MV-4-11 (cell line): ENCODE results near the gene ATP1A2.

ENCODE experiments used
- DNase-seq: peaks from one replicate; lab custom pipeline; 2025; lab: John Stamatoyannopoulos, UW

ATP1A2 gene

GRCh38 chr1:160146107-160146506 is 30.5 kb downstream of the ATP1A2 start:
- DNase-seq, result no peak

- DNase-seq, result no peak
These were observed 32.6 kb downstream of the ATP1A2 start for GRCh38 chr1:160148121-160148520.

- peak; percentile 24 for DNase-seq
These were observed 33.7 kb downstream of the ATP1A2 start for GRCh38 chr1:160149233-160149632.

GRCh38 chr1:160149716-160150115 is 34.2 kb downstream of the ATP1A2 start:
- no peak for DNase-seq

- no peak for DNase-seq
These were observed 35.7 kb downstream of the ATP1A2 start, which contains the start of gene ATP1A4 for GRCh38 chr1:160151303-160151702. TSS of gene ATP1A4 (plus strand) at chr1:160151603. CDS start at chr1:160152041, 438 bp downstream.

GRCh38 chr1:160154790-160155189 is 39.2 kb downstream of the ATP1A2 start:
- peak; percentile 35 for DNase-seq

GRCh38 chr1:160156361-160156760 is 40.8 kb downstream of the ATP1A2 start:
- no peak for DNase-seq

- DNase-seq, result no peak
These were observed 41.6 kb downstream of the ATP1A2 start for GRCh38 chr1:160157174-160157573.

GRCh38 chr1:160158031-160158430 is 42.5 kb downstream of the ATP1A2 start:
- peak; percentile 16 for DNase-seq

GRCh38 chr1:160158534-160158933 is 43.0 kb downstream of the ATP1A2 start:
- DNase-seq, result no peak

GRCh38 chr1:160159846-160160245 is 44.3 kb downstream of the ATP1A2 start:
- no peak for DNase-seq

GRCh38 chr1:160161965-160162705 is 46.6 kb downstream of the ATP1A2 start:
- DNase-seq, result peak; percentile 44

GRCh38 chr1:160162931-160163330 is 47.4 kb downstream of the ATP1A2 start:
- peak; percentile 58 for DNase-seq

- DNase-seq, result peak; percentile 32
These were observed 48.1 kb downstream of the ATP1A2 start for GRCh38 chr1:160163615-160164014.

- no peak for DNase-seq
These were observed 48.6 kb downstream of the ATP1A2 start for GRCh38 chr1:160164121-160164520.

- DNase-seq, result peak; percentile 24
These were observed 50.8 kb downstream of the ATP1A2 start for GRCh38 chr1:160166166-160166868.

GRCh38 chr1:160167056-160167455 is 51.5 kb downstream of the ATP1A2 start:
- no peak for DNase-seq

- peak; percentile 14 for DNase-seq
These were observed 52.0 kb downstream of the ATP1A2 start for GRCh38 chr1:160167580-160167979.

GRCh38 chr1:160168016-160168415 is 52.5 kb downstream of the ATP1A2 start:
- DNase-seq, result no peak

GRCh38 chr1:160168609-160169369 is 53.2 kb downstream of the ATP1A2 start:
- DNase-seq, result peak; percentile 19

GRCh38 chr1:160169553-160170399 is 54.2 kb downstream of the ATP1A2 start:
- DNase-seq, result peak; percentile 81

- DNase-seq, result no peak
These were observed 55.8 kb downstream of the ATP1A2 start for GRCh38 chr1:160171354-160171753.
